ENCODE results near the gene PRRT1.
A peak's percentile ranks its signal among the peaks of the same experiment; 100 is the strongest.
"Not testable (repeated sequence)": the region's sequence is repeated elsewhere in the genome, so short reads cannot be mapped to it uniquely, and the experiment has no call there.

The PRRT1 gene

GRCh38 chr6:32149932-32150870, 1.5 kb downstream of the PRRT1 start:
- DNase-seq (ENCODE audit: low spot score) = no peak

DNA sequence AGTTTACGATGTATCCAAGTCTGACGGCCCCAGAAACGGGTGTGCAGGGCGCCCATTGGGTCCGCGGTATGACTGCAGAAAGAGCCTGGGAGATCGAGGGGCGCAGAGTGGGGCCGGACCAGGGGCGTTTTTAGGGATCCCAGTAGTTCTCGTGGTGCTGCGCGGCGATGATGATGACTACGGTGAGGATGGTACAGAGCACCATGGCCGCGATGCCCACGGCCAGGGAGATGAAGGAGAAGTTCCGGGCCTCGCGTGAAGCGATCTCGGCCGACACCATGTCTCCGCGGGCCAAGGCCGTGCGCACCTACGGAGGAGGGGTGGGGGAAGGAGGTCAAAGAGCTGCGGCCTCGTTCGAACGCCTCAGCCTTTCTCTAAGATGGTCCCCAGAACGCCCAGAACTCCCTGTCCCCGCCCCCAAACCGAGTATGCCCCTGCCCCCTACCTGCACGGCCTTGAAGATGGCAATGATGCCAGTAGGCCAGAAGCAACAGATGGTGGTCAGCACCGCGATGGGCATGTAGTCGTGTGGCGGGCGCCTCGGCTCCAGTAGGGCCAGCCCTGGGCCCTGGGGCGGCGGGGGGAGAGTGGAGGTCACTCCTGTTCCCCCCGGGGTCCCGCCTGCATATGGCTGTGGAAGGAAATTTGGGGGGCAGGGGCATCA, 2.5 kb downstream of the PRRT1 start:
- DNase-seq (ENCODE audit: low spot score) = no peak

DNA sequence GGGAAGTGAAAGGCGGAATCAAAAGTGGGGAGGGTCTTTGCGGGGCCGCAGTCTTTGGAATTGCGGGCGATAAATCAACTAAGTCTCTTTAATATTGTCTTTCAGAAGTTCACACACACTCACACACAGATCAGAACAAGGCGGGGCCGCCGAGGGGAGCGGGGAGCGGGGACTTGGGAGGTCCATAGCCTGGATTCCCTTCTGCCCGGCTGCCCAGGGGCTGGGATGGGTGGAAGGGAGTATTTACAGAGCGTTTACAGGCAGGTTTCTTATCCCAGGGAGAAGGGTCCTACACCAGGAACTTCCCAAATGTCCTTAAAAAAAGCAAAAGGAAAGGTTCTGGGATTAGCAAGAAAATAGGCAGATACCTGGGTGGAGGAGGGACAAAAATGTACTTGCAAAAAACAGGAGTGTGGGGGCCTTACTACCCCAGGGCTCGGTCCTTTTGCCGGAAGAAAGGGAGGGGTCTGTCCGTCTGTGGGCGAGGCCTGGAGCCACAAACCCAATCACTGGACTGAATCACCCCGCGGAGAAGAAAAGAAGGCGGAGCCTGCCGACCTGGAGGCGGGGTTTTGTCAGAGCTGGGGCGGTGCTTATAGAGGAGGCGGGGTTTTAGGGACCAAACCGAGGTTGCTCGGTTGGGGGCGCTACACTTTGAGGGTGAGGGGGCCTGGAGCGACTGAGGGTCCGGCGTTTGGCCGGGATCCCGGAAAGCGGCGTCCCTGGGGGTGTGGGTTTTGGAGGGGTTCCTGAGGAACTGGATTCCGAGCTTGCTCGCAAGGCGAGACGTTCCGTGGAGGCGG, 3.2 kb downstream of the PRRT1 start:
- DNase-seq (ENCODE audit: low spot score) = no peak

- no peak for DNase-seq (ENCODE audit: low spot score)
Measured at GRCh38 chr6:32147401-32148132, 4.2 kb downstream of the PRRT1 start.

- no peak for DNase-seq (ENCODE audit: low spot score)
Measured at GRCh38 chr6:32146687-32147086, 5.1 kb downstream of the PRRT1 start.

DNA sequence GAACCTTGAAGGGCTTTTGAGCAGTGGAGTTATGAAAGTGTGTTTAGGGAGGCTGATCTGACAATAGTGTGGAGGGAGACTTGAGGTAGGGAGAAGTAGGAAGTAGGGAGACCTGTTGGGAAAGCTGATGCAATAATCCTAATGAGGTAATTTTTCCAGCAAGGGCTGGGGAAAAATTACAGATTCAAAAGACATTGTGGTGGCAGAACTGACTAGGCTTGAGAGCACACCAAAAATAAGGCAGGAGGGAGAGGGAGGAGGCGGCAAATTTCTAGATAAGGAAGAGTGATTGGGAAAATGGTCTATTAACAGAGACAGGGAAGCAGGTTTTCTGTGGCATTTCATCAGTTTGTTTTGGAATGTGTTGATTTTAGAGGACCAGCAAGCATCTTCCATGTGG, 5.5 kb downstream of the PRRT1 start:
- no peak for DNase-seq (ENCODE audit: low spot score)

GRCh38 chr6:32144238-32144637, 7.5 kb downstream of the PRRT1 start:
- DNase-seq (ENCODE audit: low spot score) = not testable (repeated sequence)

DNA sequence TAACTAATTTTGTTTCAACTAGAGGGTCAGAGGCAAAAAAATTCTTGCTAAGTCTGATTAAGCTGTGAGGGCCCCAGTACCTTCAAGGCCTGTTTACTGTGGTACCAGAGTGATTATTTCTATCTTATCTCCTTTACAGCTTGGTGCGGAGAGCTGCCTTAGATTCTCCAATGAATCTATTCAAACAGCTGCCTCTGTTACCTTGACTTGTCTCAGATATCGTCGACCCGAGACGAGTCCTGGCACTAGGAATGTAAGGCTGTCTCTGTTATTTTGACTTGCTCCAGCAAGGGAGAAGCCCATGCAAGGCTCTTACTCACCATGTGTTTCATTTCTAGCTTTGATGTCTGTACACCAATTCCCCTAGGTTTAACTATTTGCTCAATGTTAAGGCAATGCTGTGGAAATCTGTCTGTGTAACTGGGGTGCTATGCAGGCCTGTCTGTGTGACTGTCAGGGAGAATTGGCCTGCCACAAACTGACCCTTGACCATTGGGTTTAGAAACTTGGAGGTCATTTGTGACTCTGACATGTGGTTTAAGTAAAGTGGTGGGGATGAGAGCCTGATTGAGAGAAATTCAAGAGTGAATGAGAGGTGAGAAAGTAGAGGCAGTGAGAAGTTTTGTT, 11.2 kb downstream of the PRRT1 start:
- no peak for DNase-seq (ENCODE audit: low spot score)

- DNase-seq (ENCODE audit: low spot score) = no peak
Measured at GRCh38 chr6:32139590-32139989, 12.1 kb downstream of the PRRT1 start.

GRCh38 chr6:32137454-32137853, 14.3 kb downstream of the PRRT1 start:
- no peak for DNase-seq (ENCODE audit: low spot score)

DNA sequence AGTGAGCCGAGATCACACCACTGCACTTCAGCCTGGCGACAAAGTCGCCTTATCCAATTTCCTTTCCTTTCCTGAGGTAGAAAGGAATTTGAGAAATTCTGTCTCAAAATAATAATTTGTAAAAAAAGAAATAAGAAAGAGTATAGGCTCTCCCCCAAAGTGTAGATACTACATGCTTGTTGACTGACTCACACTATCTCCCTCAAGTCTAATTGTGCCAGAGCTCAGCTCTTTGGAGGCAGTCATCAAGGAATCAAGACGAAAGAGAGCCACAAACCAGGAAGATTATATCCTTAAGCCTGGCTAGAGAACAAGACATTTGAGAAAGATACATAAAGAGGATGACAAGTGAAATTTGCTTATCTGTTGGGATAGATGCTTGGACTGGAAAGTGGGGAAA, 18.0 kb downstream of the PRRT1 start:
- peak; percentile 53 for DNase-seq (ENCODE audit: low spot score)

DNA sequence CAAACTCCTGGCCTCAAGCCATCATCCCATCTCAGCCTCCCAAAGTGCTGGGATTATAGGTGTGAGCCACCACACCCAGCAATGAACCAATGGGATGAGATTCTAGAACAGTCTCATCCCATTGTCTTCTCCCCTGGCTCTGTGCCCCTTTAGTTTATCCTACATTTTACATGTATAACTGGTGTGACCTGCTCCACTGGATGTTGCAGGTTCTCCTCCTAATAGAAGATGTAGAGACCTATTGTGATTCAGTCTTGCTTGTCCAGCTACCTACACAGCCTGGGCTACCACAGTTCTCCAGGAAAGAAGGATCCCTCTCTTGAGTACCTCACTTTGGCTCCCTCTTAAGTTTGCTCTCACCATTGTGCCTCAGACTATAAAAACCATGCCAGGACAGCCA, 19.6 kb downstream of the PRRT1 start:
- no peak for DNase-seq (ENCODE audit: low spot score)

GRCh38 chr6:32131439-32131948, 20.2 kb downstream of the PRRT1 start:
- no peak for DNase-seq (ENCODE audit: low spot score)

GRCh38 chr6:32129297-32130088, 22.2 kb downstream of the PRRT1 start:
- DNase-seq (ENCODE audit: low spot score) = no peak

DNA sequence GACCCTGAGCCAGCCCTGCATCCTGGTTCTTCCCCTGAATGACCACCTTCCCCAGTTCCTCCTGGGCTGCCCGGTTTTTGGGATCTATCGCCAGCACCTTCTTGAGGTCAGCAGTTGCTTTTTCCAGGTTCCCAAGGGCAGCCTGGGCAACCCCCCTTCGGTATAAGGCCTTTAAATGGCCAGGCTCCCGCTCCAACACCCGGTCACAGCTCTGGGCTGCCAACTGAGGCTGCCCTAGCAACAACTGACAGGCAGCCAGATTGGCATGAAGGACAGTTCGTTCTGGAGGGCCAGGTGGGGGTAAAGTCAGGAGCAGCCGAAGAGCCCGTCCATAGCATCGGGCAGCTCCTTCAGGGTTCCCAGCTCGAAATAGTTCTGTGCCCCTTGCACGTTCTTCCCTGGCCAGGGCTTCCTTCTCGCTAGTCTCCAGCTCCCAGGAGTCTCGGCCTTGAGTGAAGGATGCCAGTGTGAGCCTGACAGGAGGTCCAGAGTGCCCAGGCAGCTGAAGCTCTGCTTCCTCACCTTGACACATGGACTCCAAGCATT, 22.9 kb downstream of the PRRT1 start:
- DNase-seq (ENCODE audit: low spot score) = no peak

GRCh38 chr6:32127717-32128592, 23.8 kb downstream of the PRRT1 start, which contains the start of gene ATF6B:
TSS of gene ATF6B (minus strand) at chr6:32128246. CDS start at chr6:32128207, 39 bp downstream.
- peak; percentile 98 for DNase-seq (ENCODE audit: low spot score)

DNA sequence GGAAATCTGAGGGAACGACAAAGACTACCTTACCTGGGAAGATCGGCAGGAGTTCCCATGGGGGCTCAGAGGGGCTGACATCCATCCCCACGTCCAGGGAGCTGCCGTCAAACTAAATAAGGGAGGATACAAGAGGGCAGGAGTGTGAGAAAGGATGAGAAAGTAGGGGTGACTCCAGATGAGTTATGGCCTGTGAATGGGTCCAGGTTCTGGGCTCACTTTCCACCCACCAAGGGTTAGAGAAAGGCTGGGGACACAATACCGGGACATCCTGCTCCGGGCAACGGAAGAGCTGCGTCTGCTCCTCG, 24.4 kb downstream of the PRRT1 start:
- DNase-seq (ENCODE audit: low spot score) = no peak

DNA sequence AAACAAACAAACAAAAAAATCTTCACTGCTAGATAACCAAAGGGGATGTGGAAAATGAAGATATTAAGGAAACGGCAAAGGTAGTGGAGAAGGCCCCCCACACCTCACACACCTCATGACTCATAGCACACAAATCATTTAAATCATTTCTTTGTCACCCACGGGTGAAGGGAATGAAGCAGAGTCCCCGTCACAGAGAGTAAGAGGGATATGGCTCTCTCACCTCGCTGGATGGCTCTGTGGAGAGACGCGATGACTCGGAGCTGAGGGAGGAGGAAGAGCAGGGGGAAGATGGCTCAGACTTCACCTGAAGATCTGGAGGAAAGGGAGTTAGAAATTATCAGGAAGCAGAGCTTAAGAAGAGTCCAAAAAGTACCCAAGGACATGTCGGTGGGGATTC, 24.9 kb downstream of the PRRT1 start:
- no peak for DNase-seq (ENCODE audit: low spot score)

DNA sequence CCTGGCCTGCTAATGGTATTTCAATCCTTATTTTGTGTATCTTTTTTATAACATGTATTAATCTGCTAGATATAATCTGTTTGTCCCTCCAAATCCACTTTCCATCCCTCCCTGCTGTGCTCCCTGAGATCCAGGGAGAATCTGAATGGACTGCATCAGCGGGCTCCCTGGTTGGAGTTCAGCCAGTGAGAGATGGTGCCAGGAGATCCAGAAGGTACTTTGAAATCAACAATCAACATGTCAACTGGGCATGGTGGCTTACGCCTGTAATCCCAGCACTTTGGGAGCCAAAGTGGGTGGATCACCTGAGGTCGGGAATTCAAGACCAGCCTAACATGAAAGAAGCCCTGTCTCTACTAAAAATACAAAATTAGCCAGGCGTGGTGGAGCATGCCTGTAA, 28.1 kb downstream of the PRRT1 start:
- DNase-seq (ENCODE audit: low spot score) = no peak

Measured in GM03348 (cell line).